Left ventricle myocardium inferior (tissue), 1 donor: ENCODE measurements around the gene DPYSL5. TPM values are rescaled to one million over a fixed set of nuclear protein-coding genes. Genes with fewer than 3 reads are reported as not detected.
A peak's percentile ranks its signal among the peaks of the same experiment; 100 is the strongest.

Experiments used
- DNase-seq: peaks from one replicate; pipeline ENCODE4 v3.0.0-alpha.2; 2020
- H3K27ac ChIP-seq: fragments of 200-600 bp; replicated peaks from 2 replicates; pipeline ENCODE4 v1.8.0; 2021
- H3K27me3 ChIP-seq: fragments of 200-600 bp; 2 replicates; pipeline ENCODE4 v1.8.0; 2021; ENCODE audit warnings: low read depth
- H3K36me3 ChIP-seq: fragments of 200-600 bp; 2 replicates; pipeline ENCODE4 v1.8.0; 2021
- H3K4me1 ChIP-seq: fragments of 200-600 bp; 2 replicates; pipeline ENCODE4 v1.8.0; 2021
- H3K4me3 ChIP-seq: fragments of 200-600 bp; 2 replicates; pipeline ENCODE4 v1.8.0; 2021; ENCODE audit warnings: mild to moderate bottlenecking, moderate library complexity
- H3K9me3 ChIP-seq: fragments of 200-600 bp; replicated peaks from 2 replicates; pipeline ENCODE4 v1.8.0; 2021
- intact Hi-C: fragments of 100-400 bp; cut with micrococcal nuclease; formaldehyde crosslinking; loops from one replicate; pipeline ENCODE4 v1.11.0; 2022
- total RNA-seq: library from RNA; stranded (reverse); fragmentation: NEBNext Ultra II Directional; extraction: Animal tissue kit (Norgen Biotek cat#: 25700); gene quantifications from one replicate; pipeline ENCODE4 v1.2.1, GENCODE V29; 2021
- TF ChIP-seq, protein P1 (sequence below): fragments of 200-600 bp; IDR thresholded peaks from 2 replicates; pipeline ENCODE4 v1.8.0; 2021; ENCODE audit warnings: antibody characterized with exemption, mild to moderate bottlenecking, borderline replicate concordance
- donor health status: DM: no; HTN: yes; CAD: no; lungs with severe emphysema.

DPYSL5 gene
- total RNA-seq, 1 donor from 2014 or later = not detected

DNA sequence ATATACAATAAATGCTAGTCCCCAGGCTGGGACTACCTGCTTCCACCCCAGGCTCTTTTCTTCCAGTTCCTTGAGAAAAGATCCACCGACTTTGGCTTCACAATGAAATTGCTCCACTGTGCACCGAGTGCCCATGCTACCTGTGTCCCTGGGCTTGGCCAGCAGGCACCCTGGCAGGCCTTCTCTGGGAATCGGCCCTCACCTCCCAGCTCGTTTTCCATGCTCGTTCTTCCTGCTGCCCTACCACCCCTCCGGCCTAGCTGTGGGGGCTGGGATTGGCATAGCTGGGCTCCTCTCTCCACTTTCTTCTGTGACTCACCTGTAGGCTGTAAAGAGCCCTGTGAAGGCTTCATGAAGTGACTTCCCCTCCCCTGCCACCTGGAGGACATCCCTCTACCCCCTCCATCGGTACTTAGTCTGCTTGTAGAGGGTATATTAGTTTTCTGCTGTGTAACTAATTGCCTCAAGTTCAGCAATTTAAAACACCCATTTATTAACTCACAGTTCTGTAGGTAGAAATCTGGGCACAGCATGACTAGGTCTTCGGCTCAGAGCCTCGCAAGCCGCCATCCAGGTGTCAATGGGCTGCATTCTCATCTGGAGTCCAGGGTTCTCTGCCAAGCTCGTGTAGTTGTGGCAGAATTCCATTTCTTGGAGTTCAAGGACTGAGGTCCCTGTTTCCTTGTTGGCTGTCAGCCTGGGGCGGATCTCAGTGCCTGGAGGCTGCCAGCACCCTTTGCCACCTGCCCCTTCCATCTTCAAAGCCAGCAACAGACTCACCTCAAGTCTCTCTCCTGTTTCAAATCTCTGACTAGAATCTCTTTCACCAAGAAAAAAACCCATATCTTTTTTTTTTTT is 57.6 kb downstream of the DPYSL5 start:
- Histone ChIP-seq H3K27ac (no peak overlapping the region), H3K9me3 (no peaks in the 10 kb centered on the region), H3K27me3 (peaks cover 31% of the 10 kb centered on the region), H3K4me3 (no peak overlapping the region), H3K36me3 (no peaks in the 10 kb centered on the region), H3K4me1 (no peaks in the 10 kb centered on the region)
- intact Hi-C loops = no loop called here
- DNase-seq = no peak
- TF ChIP-seq, protein P1, sequence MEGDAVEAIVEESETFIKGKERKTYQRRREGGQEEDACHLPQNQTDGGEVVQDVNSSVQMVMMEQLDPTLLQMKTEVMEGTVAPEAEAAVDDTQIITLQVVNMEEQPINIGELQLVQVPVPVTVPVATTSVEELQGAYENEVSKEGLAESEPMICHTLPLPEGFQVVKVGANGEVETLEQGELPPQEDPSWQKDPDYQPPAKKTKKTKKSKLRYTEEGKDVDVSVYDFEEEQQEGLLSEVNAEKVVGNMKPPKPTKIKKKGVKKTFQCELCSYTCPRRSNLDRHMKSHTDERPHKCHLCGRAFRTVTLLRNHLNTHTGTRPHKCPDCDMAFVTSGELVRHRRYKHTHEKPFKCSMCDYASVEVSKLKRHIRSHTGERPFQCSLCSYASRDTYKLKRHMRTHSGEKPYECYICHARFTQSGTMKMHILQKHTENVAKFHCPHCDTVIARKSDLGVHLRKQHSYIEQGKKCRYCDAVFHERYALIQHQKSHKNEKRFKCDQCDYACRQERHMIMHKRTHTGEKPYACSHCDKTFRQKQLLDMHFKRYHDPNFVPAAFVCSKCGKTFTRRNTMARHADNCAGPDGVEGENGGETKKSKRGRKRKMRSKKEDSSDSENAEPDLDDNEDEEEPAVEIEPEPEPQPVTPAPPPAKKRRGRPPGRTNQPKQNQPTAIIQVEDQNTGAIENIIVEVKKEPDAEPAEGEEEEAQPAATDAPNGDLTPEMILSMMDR = no peak

DNA sequence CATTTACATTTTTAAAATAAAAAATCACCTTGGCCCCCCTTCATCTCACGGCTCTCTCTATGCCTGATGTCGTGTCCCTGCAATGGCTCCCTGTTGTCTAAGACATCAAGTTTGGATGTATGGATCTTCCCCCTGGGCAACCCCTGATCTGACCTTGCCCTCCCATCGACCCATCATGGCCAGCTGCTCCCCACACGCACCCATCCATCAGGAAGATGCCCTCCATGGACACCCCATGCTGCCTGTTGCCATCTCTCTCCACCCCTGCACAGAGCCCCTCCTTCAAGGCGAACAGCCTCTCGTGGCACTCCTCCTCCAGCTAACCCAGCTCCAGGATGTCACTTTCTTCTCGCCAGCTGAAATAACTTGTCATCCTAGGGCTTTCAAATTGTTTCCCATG is 59.5 kb downstream of the DPYSL5 start:
- no peak for DNase-seq
- no peaks in the 10 kb centered on the region for H3K9me3 ChIP-seq
- no peaks in the 10 kb centered on the region for H3K36me3 ChIP-seq
- H3K4me1 ChIP-seq = no peaks in the 10 kb centered on the region
- TF ChIP-seq, protein P1 = no peak
- intact Hi-C loops = no loop called here
- no peak overlapping the region for H3K27ac ChIP-seq
- H3K27me3 ChIP-seq = peaks cover 41% of the 10 kb centered on the region
- H3K4me3 ChIP-seq = no peak overlapping the region

DNA sequence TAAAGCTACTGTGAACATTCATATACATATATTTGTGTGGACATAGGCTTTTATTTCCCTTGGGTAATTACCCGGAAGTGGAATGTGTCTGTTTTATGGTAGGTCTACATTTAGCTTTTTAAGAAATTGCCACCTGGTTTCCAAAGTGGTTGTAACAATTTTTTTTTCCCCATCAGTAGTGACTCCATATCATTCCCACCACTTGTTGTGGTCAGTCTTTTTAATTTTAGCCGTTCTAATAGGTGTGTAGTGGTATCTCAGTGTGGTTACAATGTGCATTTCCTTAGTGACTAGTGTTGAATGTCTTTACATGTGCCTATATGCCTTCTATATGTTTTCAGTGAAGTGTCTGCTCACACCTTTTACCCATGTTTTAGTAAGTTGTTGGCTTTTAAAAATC is 62.2 kb downstream of the DPYSL5 start:
- H3K27ac ChIP-seq = no peak overlapping the region
- intact Hi-C loops = no loop called here
- TF ChIP-seq, protein P1 = no peak
- H3K4me3 ChIP-seq = no peak overlapping the region
- no peaks in the 10 kb centered on the region for H3K36me3 ChIP-seq
- no peaks in the 10 kb centered on the region for H3K9me3 ChIP-seq
- peaks cover 15% of the 10 kb centered on the region for H3K4me1 ChIP-seq
- no peak for DNase-seq
- H3K27me3 ChIP-seq = peaks cover 60% of the 10 kb centered on the region

DNA sequence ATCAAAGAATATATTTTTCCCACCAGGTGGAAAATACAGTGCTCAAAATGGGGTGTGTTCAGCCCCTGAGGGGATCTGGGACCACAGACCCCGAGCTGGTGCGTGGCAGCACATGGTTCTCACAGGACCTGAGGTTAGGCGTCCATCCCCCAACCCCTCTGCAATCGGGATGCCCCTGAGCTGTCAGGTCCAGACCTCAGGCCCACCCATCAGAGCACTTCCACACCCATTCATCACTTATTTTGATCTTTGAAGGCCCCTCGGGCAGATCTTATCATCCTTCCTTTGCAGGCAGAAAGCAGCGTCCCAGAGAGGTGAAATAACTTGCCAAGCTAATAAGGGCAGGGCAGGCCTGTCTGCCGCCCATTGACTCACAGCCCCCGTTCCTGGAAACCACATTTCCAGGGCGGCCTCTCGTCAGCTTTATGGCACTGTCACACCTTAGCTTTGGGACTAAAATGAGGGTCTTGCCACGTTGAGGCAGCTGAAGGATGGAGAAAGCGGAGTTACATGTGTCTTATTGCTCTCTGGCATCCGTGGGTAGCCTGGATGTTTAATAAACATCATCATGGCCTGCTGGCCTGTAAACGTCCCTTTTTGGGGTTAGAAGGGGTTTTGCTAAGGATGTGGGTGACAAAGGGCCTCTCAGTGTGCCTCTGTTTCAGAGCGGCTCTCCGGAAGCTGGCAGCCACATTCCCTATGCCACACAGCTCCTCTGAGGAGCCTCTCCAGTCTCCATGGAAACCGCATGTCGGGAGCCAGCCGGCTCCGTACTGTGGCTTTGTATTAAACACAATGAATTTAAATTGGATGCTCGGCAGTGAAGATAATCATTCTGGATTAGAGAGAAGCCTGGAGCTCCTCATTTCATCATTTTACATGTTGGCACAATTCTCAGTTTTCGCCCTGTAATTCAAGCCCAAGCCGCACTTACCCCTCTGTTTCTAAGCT is 64.3 kb downstream of the DPYSL5 start:
- no peak for DNase-seq
- H3K27ac ChIP-seq = no peak overlapping the region
- H3K27me3 ChIP-seq = peaks cover 68% of the 10 kb centered on the region
- H3K4me3 ChIP-seq = no peak overlapping the region
- intact Hi-C loops = no loop called here
- TF ChIP-seq, protein P1 = no peak
- H3K36me3 ChIP-seq = no peaks in the 10 kb centered on the region
- peaks cover 15% of the 10 kb centered on the region for H3K4me1 ChIP-seq
- no peaks in the 10 kb centered on the region for H3K9me3 ChIP-seq

DNA sequence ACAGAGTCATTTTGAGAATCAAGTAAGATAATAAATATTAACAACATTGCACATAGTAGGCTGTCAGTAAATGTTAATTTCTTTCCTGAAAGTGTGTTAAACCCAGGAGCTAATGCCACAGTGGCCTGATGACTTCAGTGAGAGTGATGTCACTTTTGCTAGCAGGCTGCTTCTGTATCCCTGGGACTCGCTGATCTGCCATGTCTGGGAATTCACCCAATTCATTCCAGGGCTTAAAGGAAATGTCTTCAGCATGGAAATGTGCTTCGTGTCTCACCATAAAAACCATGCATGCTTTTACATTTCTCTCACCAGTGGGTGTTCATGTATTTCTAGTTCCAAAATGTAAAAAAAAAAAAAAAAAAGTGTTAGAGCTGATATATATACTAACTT is 65.7 kb downstream of the DPYSL5 start:
- Histone ChIP-seq H3K4me3 (peak overlapping the region; percentile 14), H3K27ac (no peak overlapping the region), H3K9me3 (no peaks in the 10 kb centered on the region), H3K4me1 (peaks cover 15% of the 10 kb centered on the region), H3K36me3 (no peaks in the 10 kb centered on the region), H3K27me3 (peaks cover 73% of the 10 kb centered on the region)
- TF ChIP-seq, protein P1 = no peak
- DNase-seq = no peak
- intact Hi-C loops = no loop called here
